ENCODE data around the gene SYT17.

DNA sequence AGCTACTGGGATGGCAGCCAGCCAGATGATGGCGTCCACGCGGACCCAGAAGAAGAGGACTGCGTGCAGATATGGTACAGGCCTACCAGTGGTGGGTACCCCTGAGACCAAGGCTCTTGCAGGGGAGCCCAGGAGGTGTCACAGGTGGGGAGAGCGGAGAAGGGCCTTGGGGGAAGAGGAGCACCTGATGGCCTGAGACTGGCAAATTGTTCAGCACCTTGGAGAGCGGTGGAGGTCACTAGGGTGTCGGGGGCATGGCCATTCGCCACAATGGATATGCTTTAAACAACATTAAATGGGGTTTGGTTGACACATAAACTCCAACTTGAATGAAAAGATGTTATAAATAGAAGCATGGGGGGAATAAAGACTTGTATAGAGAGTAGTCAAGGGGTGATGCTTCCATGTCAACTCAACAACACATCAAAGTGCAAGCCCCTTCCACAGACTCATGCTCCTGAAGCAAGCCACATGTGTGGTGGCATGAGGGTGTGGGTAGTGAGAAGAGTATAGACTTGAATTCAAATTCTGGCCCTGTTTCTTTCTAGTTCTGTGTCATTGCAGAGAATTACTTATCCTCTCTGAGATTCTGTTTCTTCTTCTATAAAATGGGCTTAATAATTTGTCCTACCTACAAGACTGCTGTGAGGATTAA lies 139.7 kb downstream of the SYT17 start:
- TF ChIP-seq, protein P1, sequence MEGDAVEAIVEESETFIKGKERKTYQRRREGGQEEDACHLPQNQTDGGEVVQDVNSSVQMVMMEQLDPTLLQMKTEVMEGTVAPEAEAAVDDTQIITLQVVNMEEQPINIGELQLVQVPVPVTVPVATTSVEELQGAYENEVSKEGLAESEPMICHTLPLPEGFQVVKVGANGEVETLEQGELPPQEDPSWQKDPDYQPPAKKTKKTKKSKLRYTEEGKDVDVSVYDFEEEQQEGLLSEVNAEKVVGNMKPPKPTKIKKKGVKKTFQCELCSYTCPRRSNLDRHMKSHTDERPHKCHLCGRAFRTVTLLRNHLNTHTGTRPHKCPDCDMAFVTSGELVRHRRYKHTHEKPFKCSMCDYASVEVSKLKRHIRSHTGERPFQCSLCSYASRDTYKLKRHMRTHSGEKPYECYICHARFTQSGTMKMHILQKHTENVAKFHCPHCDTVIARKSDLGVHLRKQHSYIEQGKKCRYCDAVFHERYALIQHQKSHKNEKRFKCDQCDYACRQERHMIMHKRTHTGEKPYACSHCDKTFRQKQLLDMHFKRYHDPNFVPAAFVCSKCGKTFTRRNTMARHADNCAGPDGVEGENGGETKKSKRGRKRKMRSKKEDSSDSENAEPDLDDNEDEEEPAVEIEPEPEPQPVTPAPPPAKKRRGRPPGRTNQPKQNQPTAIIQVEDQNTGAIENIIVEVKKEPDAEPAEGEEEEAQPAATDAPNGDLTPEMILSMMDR (conservative IDR thresholded peaks at IDR 0.05), result no peak
- TF ChIP-seq ZFX (IDR thresholded peaks at IDR 0.05), result no peak

All from C4-2B (cell line).